Body of pancreas (tissue), 4 donors: ENCODE measurements around the gene GRIP2. TPM values are rescaled to one million over a fixed set of nuclear protein-coding genes. Genes with fewer than 3 reads are reported as not detected.
A peak's percentile ranks its signal among the peaks of the same experiment; 100 is the strongest.

Experiments used
- ATAC-seq: fragments of 150-250 bp; one replicate; pipeline ENCODE4 v1.9.1; 2016
- DNase-seq, 4 donors: peaks; one replicate each; pipeline ENCODE4 v3.0.0-alpha.2; 2019
- H3K27ac ChIP-seq, 4 donors: fragments of 200-600 bp; sonication (generic); 1 replicate in 3 of 4; 2 replicates in 1 of 4; pipeline versions ENCODE4 v1.5.1 to v1.6.1; 2016 to 2019; ENCODE audit warnings: mild to moderate bottlenecking in 1 of 4, mixed read lengths in 1 of 4, moderate library complexity in 1 of 4
- H3K27me3 ChIP-seq, 2 donors: fragments of 200-600 bp; sonication (generic); one replicate each; pipeline ENCODE4 v1.6.0; 2016; ENCODE audit warnings: mild to moderate bottlenecking in 1 of 2
- H3K36me3 ChIP-seq, 2 donors: fragments of 200-600 bp; sonication (generic); replicated peaks in 1 of 2; 2 replicates each; pipeline ENCODE4 v1.5.1; 2016; ENCODE audit warnings: low read depth in 2 of 2; ENCODE audit not compliant: insufficient read depth in 1 of 2
- H3K4me1 ChIP-seq: fragments of 200-600 bp; sonication (generic); one replicate; pipeline ENCODE4 v1.6.0; 2016
- H3K4me3 ChIP-seq, 2 donors: fragments of 200-600 bp; sonication (generic); 1 replicate in 1 of 2; 2 replicates in 1 of 2; pipeline ENCODE4 v1.5.1; 2016 to 2019
- H3K9me3 ChIP-seq, 3 donors: fragments of 200-600 bp; sonication (generic); 1 replicate in 2 of 3; 2 replicates in 1 of 3; pipeline ENCODE4 v1.5.1; 2016
- POLR2A ChIP-seq, 3 donors: fragments of 450-650 bp; IDR thresholded peaks; one replicate each; pipeline ENCODE4 v1.6.1; 2016; ENCODE audit warnings: antibody characterized with exemption in 3 of 3, mild to moderate bottlenecking in 2 of 3
- WGBS, 2 donors: methylation state at CpG; one replicate each; pipeline ENCODE4 v1.1.5; 2017; 5-methylcytosine and 5-hydroxymethylcytosine counted together
- intact Hi-C: fragments of 100-400 bp; cut with DNase I; formaldehyde crosslinking; loops from one replicate; pipeline ENCODE4 v1.15.1; 2023
- total RNA-seq, 2 donors: library from RNA; depleted of rRNA; stranded (reverse); fragments of >200 nt; gene quantifications; one replicate each; pipeline ENCODE4 v1.1.0, GENCODE V29; 2016
- TF ChIP-seq, protein P1 (sequence below), 7 experiments: fragments of 450-650 bp in 4 of 7; fragments of 200-600 bp in 3 of 7; sonication (generic) in 3 of 7; IDR thresholded peaks; one replicate each; pipeline ENCODE4 v1.5.1; 2016 to 2019; ENCODE audit warnings: antibody characterized with exemption in 7 of 7

The GRIP2 gene
- total RNA-seq, 2 donors from 2014 or later: 0.26 to 0.99 TPM

DNA sequence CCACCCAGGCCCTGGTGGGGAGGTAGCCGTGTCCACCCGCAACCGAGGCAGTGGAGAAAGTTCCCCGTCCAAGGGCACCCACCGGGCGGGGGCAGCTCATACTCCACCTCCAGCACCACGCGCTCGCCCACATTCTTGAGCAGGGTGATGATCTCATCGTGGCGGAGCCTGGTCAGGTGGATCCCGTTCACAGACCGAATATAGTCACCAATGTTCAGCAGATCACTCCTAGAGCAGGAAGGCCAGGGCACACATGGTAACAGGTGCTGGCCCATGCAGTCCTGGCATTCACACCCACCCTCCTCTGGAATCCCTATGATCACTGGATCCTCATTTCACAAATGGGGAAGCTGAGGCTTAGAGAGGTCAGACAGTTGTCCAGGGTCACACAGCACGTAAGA lies 15.8 kb downstream of the GRIP2 start:
- Histone ChIP-seq H3K4me3 (no peak overlapping the region), H3K36me3 (no peaks in the 10 kb centered on the region), H3K9me3 (no peaks in the 10 kb centered on the region), H3K27ac (no peak overlapping the region), H3K4me1 (no peaks in the 10 kb centered on the region), H3K27me3 (no peaks in the 10 kb centered on the region)
- no peak for ATAC-seq
- TF ChIP-seq, protein P1, sequence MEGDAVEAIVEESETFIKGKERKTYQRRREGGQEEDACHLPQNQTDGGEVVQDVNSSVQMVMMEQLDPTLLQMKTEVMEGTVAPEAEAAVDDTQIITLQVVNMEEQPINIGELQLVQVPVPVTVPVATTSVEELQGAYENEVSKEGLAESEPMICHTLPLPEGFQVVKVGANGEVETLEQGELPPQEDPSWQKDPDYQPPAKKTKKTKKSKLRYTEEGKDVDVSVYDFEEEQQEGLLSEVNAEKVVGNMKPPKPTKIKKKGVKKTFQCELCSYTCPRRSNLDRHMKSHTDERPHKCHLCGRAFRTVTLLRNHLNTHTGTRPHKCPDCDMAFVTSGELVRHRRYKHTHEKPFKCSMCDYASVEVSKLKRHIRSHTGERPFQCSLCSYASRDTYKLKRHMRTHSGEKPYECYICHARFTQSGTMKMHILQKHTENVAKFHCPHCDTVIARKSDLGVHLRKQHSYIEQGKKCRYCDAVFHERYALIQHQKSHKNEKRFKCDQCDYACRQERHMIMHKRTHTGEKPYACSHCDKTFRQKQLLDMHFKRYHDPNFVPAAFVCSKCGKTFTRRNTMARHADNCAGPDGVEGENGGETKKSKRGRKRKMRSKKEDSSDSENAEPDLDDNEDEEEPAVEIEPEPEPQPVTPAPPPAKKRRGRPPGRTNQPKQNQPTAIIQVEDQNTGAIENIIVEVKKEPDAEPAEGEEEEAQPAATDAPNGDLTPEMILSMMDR (IDR thresholded peaks at IDR 0.05): no peak
- TF ChIP-seq POLR2A (IDR thresholded peaks at IDR 0.05): no peak
- DNase-seq: peak in 2 of 4 donors; percentile 2 to 8
- WGBS, 2 donors: 65 to 85% methylated on average over 4 to 13 of the region's 14 CpGs
- intact Hi-C loops: no loop called here

DNA sequence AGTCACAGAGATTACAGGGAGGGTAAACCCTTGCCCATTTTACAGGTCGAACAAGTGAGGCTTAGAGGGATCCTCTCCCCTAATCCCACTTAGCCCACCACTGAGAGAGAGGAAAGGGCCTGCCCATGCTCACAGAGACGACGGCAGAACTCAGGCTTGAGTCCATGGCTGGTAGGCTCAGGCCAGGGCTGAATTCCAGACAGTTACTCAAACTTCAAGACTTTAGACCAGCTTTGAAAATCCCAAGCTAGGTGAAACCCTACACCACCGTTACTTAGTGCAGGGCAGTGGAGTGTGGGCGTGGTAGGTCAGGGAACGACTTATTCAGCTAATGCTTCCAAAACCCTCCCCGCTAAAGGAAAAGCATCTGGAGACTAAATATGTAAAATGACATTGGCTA lies 16.4 kb downstream of the GRIP2 start:
- DNase-seq (no peak), ATAC-seq (no peak)
- Histone ChIP-seq H3K9me3 (no peaks in the 10 kb centered on the region), H3K4me3 (no peak overlapping the region), H3K36me3 (no peaks in the 10 kb centered on the region), H3K4me1 (no peaks in the 10 kb centered on the region), H3K27me3 (no peaks in the 10 kb centered on the region), H3K27ac (no peak overlapping the region)
- TF ChIP-seq, protein P1 (IDR thresholded peaks at IDR 0.05): no peak
- TF ChIP-seq POLR2A (IDR thresholded peaks at IDR 0.05): no peak
- intact Hi-C loops: no loop called here
- WGBS, 2 donors: 70 to 76% methylated on average over 5 to 7 of the region's 7 CpGs

DNA sequence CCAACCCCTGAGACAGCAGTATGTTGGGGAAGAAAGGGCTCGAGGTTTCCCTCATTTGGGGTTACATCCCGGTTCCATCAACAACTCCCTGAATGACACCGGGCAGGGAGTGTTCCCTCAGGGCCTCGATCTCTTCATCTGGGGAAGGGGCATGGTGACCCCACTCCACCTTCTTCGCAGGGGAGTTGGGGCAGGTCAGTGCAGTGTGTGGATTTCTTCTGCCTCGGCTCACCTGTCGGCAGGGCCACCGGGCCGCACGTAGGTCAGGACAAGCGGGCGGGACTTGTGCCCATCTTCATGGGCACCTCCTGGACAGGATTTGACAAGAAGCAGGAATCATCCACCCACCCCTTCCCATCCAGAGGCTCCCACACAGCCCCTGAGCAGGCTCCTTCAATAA lies 17.4 kb downstream of the GRIP2 start:
- ATAC-seq (no peak), DNase-seq (no peak)
- intact Hi-C loops: no loop called here
- H3K27ac ChIP-seq: no peak overlapping the region
- no peak overlapping the region for H3K4me3 ChIP-seq
- H3K27me3 ChIP-seq: no peaks in the 10 kb centered on the region
- H3K4me1 ChIP-seq: no peaks in the 10 kb centered on the region
- 82 to 92% methylated on average over 5 to 12 of the region's 12 CpGs for WGBS, 2 donors
- TF ChIP-seq, protein P1 (IDR thresholded peaks at IDR 0.05): no peak
- no peak for TF ChIP-seq POLR2A (IDR thresholded peaks at IDR 0.05)
- no peaks in the 10 kb centered on the region for H3K36me3 ChIP-seq
- H3K9me3 ChIP-seq: no peaks in the 10 kb centered on the region

DNA sequence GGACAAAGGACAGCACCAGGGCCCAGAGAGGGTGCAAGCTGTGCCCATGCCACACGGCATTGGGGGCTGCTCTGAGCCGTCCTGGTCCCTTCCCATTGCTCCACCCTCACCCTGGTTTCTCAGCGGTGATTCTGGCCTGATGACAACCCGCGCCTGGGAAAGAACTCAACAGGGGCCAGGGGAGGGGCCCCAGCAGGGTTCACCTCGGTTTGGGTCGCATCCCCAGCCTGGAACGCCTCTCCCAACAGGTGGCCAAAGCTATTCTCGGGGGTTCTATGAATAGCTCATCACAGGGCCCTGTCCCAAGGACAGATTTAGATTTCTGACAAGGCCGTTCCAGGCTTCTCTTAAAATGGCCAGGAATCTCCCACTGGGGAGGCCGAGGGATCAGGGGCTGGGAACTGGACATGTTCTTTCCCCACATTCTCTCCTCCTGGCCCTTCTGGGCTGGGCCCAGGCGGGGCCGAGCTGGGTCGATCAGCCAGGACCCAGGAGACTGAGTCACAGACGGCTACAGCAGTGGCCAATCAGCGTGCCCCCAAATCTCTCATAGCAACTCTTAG lies 17.9 kb downstream of the GRIP2 start:
- no peaks in the 10 kb centered on the region for H3K4me1 ChIP-seq
- no peaks in the 10 kb centered on the region for H3K36me3 ChIP-seq
- no peak overlapping the region for H3K27ac ChIP-seq
- DNase-seq (no peak), ATAC-seq (no peak)
- H3K4me3 ChIP-seq: no peak overlapping the region
- intact Hi-C loops: no loop called here
- TF ChIP-seq POLR2A (IDR thresholded peaks at IDR 0.05): no peak
- TF ChIP-seq, protein P1 (IDR thresholded peaks at IDR 0.05): no peak
- H3K9me3 ChIP-seq: no peaks in the 10 kb centered on the region
- no peaks in the 10 kb centered on the region for H3K27me3 ChIP-seq
- 77 to 88% methylated on average over 9 to 16 of the region's 16 CpGs for WGBS, 2 donors

DNA sequence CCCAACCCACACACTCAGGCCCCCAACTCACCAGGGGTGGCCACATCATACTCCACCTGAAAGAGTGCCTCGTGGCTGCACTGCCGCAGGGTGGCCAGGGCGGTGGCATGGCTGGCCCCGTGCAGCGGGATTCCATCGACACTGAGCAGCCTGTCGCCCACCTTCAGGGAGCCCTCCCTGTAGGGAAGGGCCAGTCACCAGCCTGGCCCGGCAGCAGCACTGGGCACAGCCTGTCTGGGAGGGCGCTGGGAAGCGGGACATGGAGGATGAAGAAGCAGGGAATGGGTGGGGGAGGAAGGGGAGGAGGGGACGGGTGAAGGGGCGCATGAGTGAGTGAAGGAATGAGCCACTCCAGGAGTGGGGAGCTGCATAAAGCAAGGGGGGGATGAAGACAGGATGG lies 18.5 kb downstream of the GRIP2 start:
- TF ChIP-seq, protein P1 (IDR thresholded peaks at IDR 0.05): no peak
- no peak for TF ChIP-seq POLR2A (IDR thresholded peaks at IDR 0.05)
- ATAC-seq (no peak), DNase-seq (no peak)
- H3K36me3 ChIP-seq: no peaks in the 10 kb centered on the region
- H3K9me3 ChIP-seq: no peaks in the 10 kb centered on the region
- WGBS, 2 donors: 73 to 88% methylated on average over 9 to 12 of the region's 12 CpGs
- intact Hi-C loops: no loop called here
- H3K4me1 ChIP-seq: no peaks in the 10 kb centered on the region
- H3K4me3 ChIP-seq: no peak overlapping the region
- no peak overlapping the region for H3K27ac ChIP-seq
- no peaks in the 10 kb centered on the region for H3K27me3 ChIP-seq
